Tibial nerve (tissue), 4 donors: ENCODE measurements around the gene LAMC2. TPM values are rescaled to one million over a fixed set of nuclear protein-coding genes. Genes with fewer than 3 reads are reported as not detected.
A peak's percentile ranks its signal among the peaks of the same experiment; 100 is the strongest.
"Not testable (repeated sequence)": the region's sequence is repeated elsewhere in the genome, so short reads cannot be mapped to it uniquely, and the experiment has no call there.

ENCODE experiments used
- DNase-seq, 2 donors: peaks; one replicate each; pipeline ENCODE4 v3.0.0-alpha.2; 2019; ENCODE audit warnings: low spot score in 2 of 2
- H3K27ac ChIP-seq, 4 donors: fragments of 200-600 bp; sonication (generic) in 3 of 4; one replicate each; pipeline ENCODE4 v1.5.1; 2017 to 2019; ENCODE audit warnings: mild to moderate bottlenecking in 1 of 4
- H3K27me3 ChIP-seq, 2 donors: fragments of 200-600 bp; sonication (generic) in 1 of 2; one replicate each; pipeline versions ENCODE4 v1.5.1 to v1.6.0; 2017 to 2019
- H3K36me3 ChIP-seq, 3 donors: fragments of 200-600 bp; sonication (generic); one replicate each; pipeline ENCODE4 v1.5.1; 2018 to 2019
- H3K4me1 ChIP-seq, 4 donors: fragments of 200-600 bp; sonication (generic) in 3 of 4; one replicate each; pipeline ENCODE4 v1.5.1; 2017 to 2019
- H3K4me3 ChIP-seq, 4 donors: fragments of 200-600 bp; sonication (generic) in 3 of 4; one replicate each; pipeline ENCODE4 v1.5.1; 2017 to 2019; ENCODE audit warnings: mild to moderate bottlenecking in 1 of 4, moderate library complexity in 1 of 4
- H3K9me3 ChIP-seq, 4 donors: fragments of 200-600 bp; sonication (generic) in 3 of 4; one replicate each; pipeline ENCODE4 v1.5.1; 2017 to 2019
- CTCF ChIP-seq, 5 experiments: fragments of 200-600 bp in 3 of 5; fragments of 450-650 bp in 2 of 5; sonication (generic) in 3 of 5; IDR thresholded peaks; one replicate each; pipeline ENCODE4 v1.5.1; 2016 to 2019; ENCODE audit warnings: antibody characterized with exemption in 5 of 5, mild to moderate bottlenecking in 3 of 5, moderate library complexity in 2 of 5
- EP300 ChIP-seq, 2 donors: sonication (generic); formaldehyde crosslinking; IDR thresholded peaks; one replicate each; pipeline ENCODE4 v1.6.1; 2017; ENCODE audit warnings: antibody characterized with exemption in 2 of 2, mild to moderate bottlenecking in 1 of 2
- POLR2A ChIP-seq, 2 donors: fragments of 450-650 bp; IDR thresholded peaks; one replicate each; pipeline ENCODE4 v1.6.1; 2017; ENCODE audit warnings: antibody characterized with exemption in 2 of 2, mild to moderate bottlenecking in 2 of 2, moderate library complexity in 2 of 2
- WGBS, 2 donors: methylation state at CpG; one replicate each; pipeline ENCODE4 v1.1.5; 2018; 5-methylcytosine and 5-hydroxymethylcytosine counted together
- total RNA-seq, 4 donors: library from RNA; depleted of rRNA; stranded (reverse); fragments of >200 nt; gene quantifications; one replicate each; pipeline ENCODE4 v1.1.0, GENCODE V29; 2016

The LAMC2 gene
- total RNA-seq, 4 donors from 2014 or later, result 4.5 to 11.9 (median 8.1) TPM

- H3K27me3 ChIP-seq, result no peaks in the 10 kb centered on the region
- 67 to 85% methylated on average over 1 of the region's 1 CpG for WGBS, 2 donors
- H3K4me1 ChIP-seq, result peaks cover 0 to 17% (median 7%) of the 10 kb centered on the region in 4 donors
- peaks cover 0 to 10% (median 0%) of the 10 kb centered on the region in 3 donors for H3K36me3 ChIP-seq
- no peaks in the 10 kb centered on the region for H3K9me3 ChIP-seq
- H3K27ac ChIP-seq, result peak overlapping the region in 3 of 4 donors; percentile 2 to 67 (median 52)
- H3K4me3 ChIP-seq, result no peak overlapping the region
- DNase-seq, result no peak
- TF ChIP-seq POLR2A (IDR thresholded peaks at IDR 0.05) (no peak), EP300 (IDR thresholded peaks at IDR 0.05) (no peak), CTCF (IDR thresholded peaks at IDR 0.05) (no peak)
Observed at GRCh38 chr1:183149273-183149672, 36.8 kb upstream of the LAMC2 start.

- H3K4me1 ChIP-seq, result peaks cover 0 to 17% (median 7%) of the 10 kb centered on the region in 4 donors
- 97 to 100% methylated on average over 1 of the region's 1 CpG for WGBS, 2 donors
- DNase-seq, H3K9me3 ChIP-seq, H3K4me3 ChIP-seq, H3K27ac ChIP-seq, H3K36me3 ChIP-seq, H3K27me3 ChIP-seq: not testable (repeated sequence)
Observed at GRCh38 chr1:183150032-183150431, 36.0 kb upstream of the LAMC2 start.

- Histone ChIP-seq H3K27ac (no peak overlapping the region), H3K4me3 (no peak overlapping the region), H3K9me3 (no peaks in the 10 kb centered on the region), H3K4me1 (peaks cover 0 to 17% (median 7%) of the 10 kb centered on the region in 4 donors), H3K27me3 (no peaks in the 10 kb centered on the region), H3K36me3 (no peaks in the 10 kb centered on the region)
- no peak for DNase-seq
- no peak for TF ChIP-seq POLR2A (IDR thresholded peaks at IDR 0.05)
- no peak for TF ChIP-seq CTCF (IDR thresholded peaks at IDR 0.05)
Observed at GRCh38 chr1:183150445-183150844, 35.6 kb upstream of the LAMC2 start.

- 82 to 85% methylated on average over 7 of the region's 7 CpGs for WGBS, 2 donors
Observed at GRCh38 chr1:183152180-183152579, 33.9 kb upstream of the LAMC2 start.

GRCh38 chr1:183155939-183156338 lies 30.1 kb upstream of the LAMC2 start:
- Histone ChIP-seq H3K27me3 (no peaks in the 10 kb centered on the region), H3K36me3 (no peaks in the 10 kb centered on the region), H3K9me3 (no peaks in the 10 kb centered on the region), H3K4me1 (no peaks in the 10 kb centered on the region), H3K27ac (no peak overlapping the region), H3K4me3 (no peak overlapping the region)
- DNase-seq, result no peak
- TF ChIP-seq POLR2A (IDR thresholded peaks at IDR 0.05), result no peak
- no peak for TF ChIP-seq CTCF (IDR thresholded peaks at IDR 0.05)
- TF ChIP-seq EP300 (IDR thresholded peaks at IDR 0.05), result no peak
- WGBS, 2 donors, result 45 to 51% methylated on average over 2 of the region's 2 CpGs

More at GRCh38 chr1:183152180-183152579, 33.9 kb upstream of the LAMC2 start:
- no peak overlapping the region for H3K27ac ChIP-seq
- no peak for TF ChIP-seq POLR2A (IDR thresholded peaks at IDR 0.05)
- TF ChIP-seq EP300 (IDR thresholded peaks at IDR 0.05), result no peak
- no peak for TF ChIP-seq CTCF (IDR thresholded peaks at IDR 0.05)
- no peaks in the 10 kb centered on the region for H3K36me3 ChIP-seq
- no peaks in the 10 kb centered on the region for H3K9me3 ChIP-seq
- no peaks in the 10 kb centered on the region for H3K27me3 ChIP-seq
- H3K4me3 ChIP-seq, result no peak overlapping the region
- peaks cover 0 to 17% (median 7%) of the 10 kb centered on the region in 4 donors for H3K4me1 ChIP-seq
- DNase-seq, result no peak

GRCh38 chr1:183159960-183160359 lies 26.1 kb upstream of the LAMC2 start:
- no peak for TF ChIP-seq EP300 (IDR thresholded peaks at IDR 0.05)
- no peak for TF ChIP-seq POLR2A (IDR thresholded peaks at IDR 0.05)
- TF ChIP-seq CTCF (IDR thresholded peaks at IDR 0.05), result no peak
- DNase-seq, result no peak
- no peak overlapping the region for H3K4me3 ChIP-seq
- no peaks in the 10 kb centered on the region for H3K36me3 ChIP-seq
- H3K27me3 ChIP-seq, result no peaks in the 10 kb centered on the region
- WGBS, 2 donors, result 87 to 90% methylated on average over 9 of the region's 9 CpGs
- H3K4me1 ChIP-seq, result no peaks in the 10 kb centered on the region
- H3K27ac ChIP-seq, result no peak overlapping the region
- no peaks in the 10 kb centered on the region for H3K9me3 ChIP-seq
